Stimulated activated naive CD8-positive, alpha-beta T cell treated with anti-CD3 and anti-CD28 coated beads, Interleukin-15, Interleukin-2, amounts not matched to agents 100 ng/mL and 50 ng/mL, for 24 hours (primary cell): ENCODE results near the gene KRT17.

Experiments used
- H3K27ac Mint-ChIP-seq: one replicate; pipeline ENCODE4 v1.8.0; 2021; ENCODE audit warnings: mild to moderate bottlenecking, mixed read lengths
- H3K27me3 Mint-ChIP-seq: one replicate; pipeline ENCODE4 v1.8.0; 2021; ENCODE audit warnings: mixed read lengths
- H3K36me3 Mint-ChIP-seq: one replicate; pipeline ENCODE4 v1.8.0; 2021; ENCODE audit warnings: low read depth, mixed read lengths
- H3K4me1 Mint-ChIP-seq: one replicate; pipeline ENCODE4 v1.8.0; 2021; ENCODE audit warnings: low read depth, mixed read lengths
- H3K4me3 Mint-ChIP-seq: one replicate; pipeline ENCODE4 v1.8.0; 2021; ENCODE audit warnings: mild to moderate bottlenecking, mixed read lengths
- H3K9me3 Mint-ChIP-seq: one replicate; pipeline ENCODE4 v1.8.0; 2021; ENCODE audit warnings: mixed read lengths

KRT17 gene

DNA sequence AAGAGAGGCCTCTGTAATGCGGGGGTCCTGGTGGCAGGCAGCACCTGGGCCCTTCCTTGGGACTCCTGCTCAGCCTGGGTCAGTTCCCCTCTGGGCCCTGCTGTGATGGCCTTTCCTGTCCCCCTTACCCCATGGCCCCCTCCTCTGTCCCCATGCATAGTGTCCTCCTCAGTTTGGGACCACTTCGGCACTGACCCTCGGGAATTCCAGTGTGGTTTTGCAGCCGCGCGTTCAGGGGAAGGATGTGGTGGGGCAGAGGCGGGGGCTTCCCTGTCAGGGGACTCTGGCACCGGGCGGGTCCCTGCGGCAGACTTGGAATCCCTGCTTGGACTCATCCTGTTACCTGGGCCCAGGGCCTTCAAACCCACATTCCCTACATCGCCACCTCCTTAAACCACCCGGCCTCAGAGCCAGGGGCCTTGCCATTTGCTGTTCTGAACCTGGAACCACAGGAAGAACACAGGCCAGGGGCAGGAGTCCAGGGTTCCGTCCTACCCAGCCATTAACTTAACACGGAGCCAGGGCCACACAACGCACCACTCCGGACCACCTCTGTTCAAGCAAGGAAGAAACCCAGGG, 32.9 kb upstream of the KRT17 start:
- Mint-ChIP-seq H3K27ac (no peak overlapping the region), H3K4me1 (peaks cover 4% of the 10 kb centered on the region)

GRCh38 chr17:41656249-41657023, 32.1 kb upstream of the KRT17 start:
- Mint-ChIP-seq H3K9me3 (no peaks in the 10 kb centered on the region), H3K27me3 (no peaks in the 10 kb centered on the region), H3K4me1 (peaks cover 4% of the 10 kb centered on the region), H3K4me3 (no peak overlapping the region), H3K36me3 (no peaks in the 10 kb centered on the region), H3K27ac (no peak overlapping the region)

More for the DNA sequence above, 32.9 kb upstream of the KRT17 start:
- Mint-ChIP-seq H3K36me3 (no peaks in the 10 kb centered on the region), H3K4me3 (no peak overlapping the region), H3K9me3 (no peaks in the 10 kb centered on the region), H3K27me3 (no peaks in the 10 kb centered on the region)

- H3K4me3 Mint-ChIP-seq = no peak overlapping the region
- no peak overlapping the region for H3K27ac Mint-ChIP-seq
- H3K36me3 Mint-ChIP-seq = no peaks in the 10 kb centered on the region
- no peaks in the 10 kb centered on the region for H3K9me3 Mint-ChIP-seq
- peaks cover 4% of the 10 kb centered on the region for H3K4me1 Mint-ChIP-seq
- no peaks in the 10 kb centered on the region for H3K27me3 Mint-ChIP-seq
Measured at GRCh38 chr17:41655611-41656111, 31.3 kb upstream of the KRT17 start.

DNA sequence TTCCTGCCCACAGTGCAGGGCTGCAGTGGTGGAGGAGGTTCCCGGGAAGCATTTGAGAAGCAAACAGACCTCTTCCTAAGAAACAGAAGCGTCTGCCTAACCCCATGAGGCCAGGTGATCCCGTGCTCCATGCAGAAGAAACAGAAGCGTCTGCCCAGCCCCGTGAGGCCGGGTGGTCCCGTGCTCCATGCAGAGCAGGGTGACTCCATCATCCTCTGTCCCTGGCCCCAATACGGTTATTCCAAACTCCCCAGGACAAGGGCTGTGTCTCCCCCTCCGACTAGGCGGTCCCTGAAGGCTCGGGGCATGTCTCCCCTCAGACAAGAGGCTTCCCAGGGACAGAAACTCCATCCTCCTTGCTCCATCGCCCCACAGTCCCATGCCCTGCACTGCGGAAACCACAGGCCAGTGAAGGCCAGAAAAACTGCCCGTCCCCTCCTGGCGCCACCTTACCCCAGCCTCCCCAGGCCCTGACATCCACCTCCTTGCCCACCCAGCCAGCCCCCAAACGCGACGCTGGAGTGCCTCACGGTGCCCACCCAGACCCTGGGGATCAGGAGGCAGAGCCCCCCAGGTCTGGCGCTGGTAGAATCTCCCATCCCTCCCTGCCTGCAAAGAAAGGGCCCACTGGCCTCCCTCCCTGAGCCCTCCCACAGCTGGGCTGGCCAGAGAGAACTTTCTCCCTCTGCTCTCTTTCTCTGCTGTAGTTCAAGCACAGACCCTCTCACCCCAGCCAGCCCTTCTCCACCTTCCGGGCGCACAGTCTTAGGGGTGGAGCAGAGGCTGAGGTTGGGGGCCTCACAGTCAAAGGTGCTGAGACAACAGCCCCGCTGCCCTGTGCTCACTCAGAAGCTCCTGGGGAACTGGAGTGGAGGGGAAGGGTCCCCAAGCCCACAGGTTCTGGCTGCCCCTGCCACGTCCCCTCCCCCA, 30.6 kb upstream of the KRT17 start:
- no peaks in the 10 kb centered on the region for H3K9me3 Mint-ChIP-seq
- H3K4me1 Mint-ChIP-seq = peaks cover 4% of the 10 kb centered on the region
- H3K27ac Mint-ChIP-seq = no peak overlapping the region
- H3K36me3 Mint-ChIP-seq = no peaks in the 10 kb centered on the region
- no peaks in the 10 kb centered on the region for H3K27me3 Mint-ChIP-seq
- H3K4me3 Mint-ChIP-seq = no peak overlapping the region

- no peak overlapping the region for H3K4me3 Mint-ChIP-seq
- H3K27me3 Mint-ChIP-seq = no peaks in the 10 kb centered on the region
- no peaks in the 10 kb centered on the region for H3K9me3 Mint-ChIP-seq
- peaks cover 4% of the 10 kb centered on the region for H3K4me1 Mint-ChIP-seq
- H3K36me3 Mint-ChIP-seq = no peaks in the 10 kb centered on the region
- H3K27ac Mint-ChIP-seq = no peak overlapping the region
Measured at GRCh38 chr17:41653892-41654677, 29.7 kb upstream of the KRT17 start.

GRCh38 chr17:41653421-41653820, 29.0 kb upstream of the KRT17 start:
- H3K27ac Mint-ChIP-seq = no peak overlapping the region
- no peaks in the 10 kb centered on the region for H3K27me3 Mint-ChIP-seq
- H3K9me3 Mint-ChIP-seq = no peaks in the 10 kb centered on the region
- peaks cover 8% of the 10 kb centered on the region for H3K4me1 Mint-ChIP-seq
- H3K36me3 Mint-ChIP-seq = no peaks in the 10 kb centered on the region
- no peak overlapping the region for H3K4me3 Mint-ChIP-seq

DNA sequence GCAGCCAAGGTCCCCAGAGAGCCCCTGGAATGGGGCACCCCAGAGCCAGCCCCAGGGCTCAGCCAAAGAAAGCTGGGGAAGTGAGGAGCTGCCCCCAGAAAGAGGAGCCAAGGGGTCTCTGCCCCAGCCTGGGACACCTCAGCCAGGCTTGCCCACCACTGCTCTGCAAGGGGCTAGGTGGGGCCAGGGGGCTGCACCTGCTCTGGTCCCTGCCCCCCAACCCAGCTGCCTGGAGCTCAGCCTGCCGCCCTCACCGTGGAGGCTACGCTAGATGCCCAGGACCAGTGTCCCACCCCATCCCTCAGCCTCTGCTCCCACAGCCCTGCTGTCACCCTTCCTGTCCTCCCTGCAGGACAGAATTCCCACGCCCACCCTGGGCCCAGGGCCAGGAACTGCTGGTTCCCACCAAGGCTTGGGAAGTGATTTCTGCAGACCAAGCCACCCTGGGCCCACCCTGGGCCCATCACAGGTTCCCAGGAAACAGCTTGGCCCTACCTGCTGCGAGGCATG, 28.1 kb upstream of the KRT17 start:
- no peak overlapping the region for H3K27ac Mint-ChIP-seq
- H3K9me3 Mint-ChIP-seq = no peaks in the 10 kb centered on the region
- H3K4me1 Mint-ChIP-seq = peaks cover 11% of the 10 kb centered on the region
- no peak overlapping the region for H3K4me3 Mint-ChIP-seq
- no peaks in the 10 kb centered on the region for H3K36me3 Mint-ChIP-seq
- H3K27me3 Mint-ChIP-seq = no peaks in the 10 kb centered on the region

DNA sequence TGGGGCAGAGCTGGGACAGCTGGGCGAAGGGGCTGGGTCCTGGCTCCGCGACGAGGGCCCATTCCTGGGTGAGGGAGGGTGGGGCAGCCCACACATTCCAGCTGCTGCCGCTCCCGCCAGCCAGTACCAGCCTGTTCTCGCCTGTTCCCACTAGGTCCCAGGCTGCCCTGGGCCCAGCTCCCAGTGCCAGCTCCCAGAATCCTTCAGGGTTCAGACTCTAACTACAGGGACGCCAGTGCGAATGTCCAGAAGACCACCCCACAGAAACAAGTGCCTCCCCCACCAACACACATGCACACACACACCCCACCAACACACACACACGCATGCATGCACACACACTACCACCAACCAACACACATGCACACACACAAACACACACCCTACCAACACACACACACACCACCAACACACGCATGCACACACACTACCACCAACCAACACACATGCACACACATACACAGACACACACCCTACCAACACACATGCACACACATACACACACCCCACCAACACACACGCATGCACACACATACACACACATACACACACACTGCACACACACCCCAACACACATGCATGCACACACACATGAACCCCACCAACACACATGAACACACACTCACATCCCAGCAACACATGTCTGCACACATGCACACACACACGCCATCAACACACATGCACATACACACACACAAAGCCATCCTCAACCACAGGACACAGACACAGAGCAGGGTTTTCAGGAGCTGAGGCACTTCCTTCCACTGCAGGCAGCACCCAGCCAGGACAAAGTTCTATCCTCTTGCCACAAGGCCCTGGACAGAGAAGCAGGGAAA, 27.5 kb upstream of the KRT17 start:
- H3K27me3 Mint-ChIP-seq = no peaks in the 10 kb centered on the region
- H3K4me3 Mint-ChIP-seq = no peak overlapping the region
- H3K27ac Mint-ChIP-seq = no peak overlapping the region
- no peaks in the 10 kb centered on the region for H3K9me3 Mint-ChIP-seq
- no peaks in the 10 kb centered on the region for H3K36me3 Mint-ChIP-seq
- peaks cover 10% of the 10 kb centered on the region for H3K4me1 Mint-ChIP-seq

- H3K4me1 Mint-ChIP-seq = peaks cover 10% of the 10 kb centered on the region
- no peak overlapping the region for H3K4me3 Mint-ChIP-seq
- no peaks in the 10 kb centered on the region for H3K27me3 Mint-ChIP-seq
- H3K27ac Mint-ChIP-seq = no peak overlapping the region
- no peaks in the 10 kb centered on the region for H3K36me3 Mint-ChIP-seq
- no peaks in the 10 kb centered on the region for H3K9me3 Mint-ChIP-seq
Measured at GRCh38 chr17:41650794-41651624, 26.6 kb upstream of the KRT17 start.

GRCh38 chr17:41649923-41650519, 25.6 kb upstream of the KRT17 start:
- H3K36me3 Mint-ChIP-seq = no peaks in the 10 kb centered on the region
- no peak overlapping the region for H3K27ac Mint-ChIP-seq
- no peaks in the 10 kb centered on the region for H3K9me3 Mint-ChIP-seq
- H3K4me3 Mint-ChIP-seq = no peak overlapping the region
- no peaks in the 10 kb centered on the region for H3K27me3 Mint-ChIP-seq
- peaks cover 10% of the 10 kb centered on the region for H3K4me1 Mint-ChIP-seq

- Mint-ChIP-seq H3K9me3 (no peaks in the 10 kb centered on the region), H3K4me3 (peak overlapping the region; percentile 15), H3K4me1 (peaks cover 10% of the 10 kb centered on the region), H3K27me3 (no peaks in the 10 kb centered on the region), H3K27ac (no peak overlapping the region), H3K36me3 (no peaks in the 10 kb centered on the region)
Measured at GRCh38 chr17:41648411-41649195, 24.2 kb upstream of the KRT17 start.

DNA sequence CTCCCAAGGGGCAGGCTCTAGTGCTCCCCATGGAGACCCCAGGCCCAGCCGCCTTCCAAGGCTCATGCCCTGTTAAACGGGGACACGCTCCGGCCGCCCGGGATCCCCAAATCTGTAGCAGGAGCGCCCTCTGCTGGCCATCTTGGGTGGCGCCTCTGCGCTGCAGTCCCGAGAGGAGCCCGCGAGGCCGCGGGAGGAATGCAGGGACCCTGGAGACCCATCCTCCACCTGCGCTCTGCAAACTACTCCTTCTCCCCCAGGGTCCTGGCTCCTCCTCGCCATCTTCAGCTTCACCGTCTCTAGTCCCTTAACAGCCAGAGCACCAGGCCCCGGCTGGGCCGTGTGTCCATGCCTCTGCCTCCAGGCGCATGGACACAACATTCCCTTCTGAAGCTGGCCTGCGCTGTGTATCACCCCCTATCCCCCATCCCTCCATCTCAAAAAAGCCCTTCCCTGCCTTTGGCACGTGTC, 23.6 kb upstream of the KRT17 start:
- Mint-ChIP-seq H3K9me3 (no peaks in the 10 kb centered on the region), H3K27ac (no peak overlapping the region)

More for the DNA sequence above, 23.6 kb upstream of the KRT17 start:
- H3K36me3 Mint-ChIP-seq = no peaks in the 10 kb centered on the region
- no peaks in the 10 kb centered on the region for H3K27me3 Mint-ChIP-seq
- peak overlapping the region; percentile 15 for H3K4me3 Mint-ChIP-seq
- peaks cover 10% of the 10 kb centered on the region for H3K4me1 Mint-ChIP-seq
